HUES64 (cell line): ENCODE measurements around the gene TOE1.

ENCODE experiments used
- H3K27ac ChIP-seq: 2 replicates; pipeline ENCODE4 v1.7.0; 2013; ENCODE audit warnings: low read depth, low read length, inconsistent platforms
- H3K27me3 ChIP-seq: 2 replicates; pipeline ENCODE4 v1.6.1; 2013; ENCODE audit warnings: mild to moderate bottlenecking, low read length; ENCODE audit not compliant: insufficient read depth
- H3K36me3 ChIP-seq: 2 replicates; pipeline ENCODE4 v1.6.1; 2013; ENCODE audit warnings: mild to moderate bottlenecking, low read length; ENCODE audit not compliant: insufficient read depth
- H3K4me1 ChIP-seq: 2 replicates; pipeline ENCODE4 v1.6.1; 2013; ENCODE audit warnings: mild to moderate bottlenecking, low read length, moderate library complexity; ENCODE audit not compliant: insufficient read depth
- H3K4me3 ChIP-seq: 2 replicates; pipeline ENCODE4 v1.5.1; 2013; ENCODE audit warnings: mild to moderate bottlenecking, low read length, moderate library complexity
- H3K9ac ChIP-seq: 2 replicates; pipeline ENCODE4 v1.6.1; 2013; ENCODE audit warnings: mild to moderate bottlenecking, low read depth, low read length
- H3K9me3 ChIP-seq: 2 replicates; pipeline ENCODE4 v1.6.1; 2013; ENCODE audit warnings: low read depth, low read length; ENCODE audit not compliant: insufficient read depth
- WGBS: fragments of 150-250, 120-280 bp; methylation state at CpG from one replicate; pipeline ENCODE4 v1.1.7; 2013; ENCODE audit warnings: missing lambda C conversion rate; 5-methylcytosine and 5-hydroxymethylcytosine counted together

TOE1 gene

GRCh38 chr1:45305231-45305630 is 34.7 kb upstream of the TOE1 start:
- Histone ChIP-seq H3K27ac (no peak overlapping the region; the same call in 1 of the 2 replicates), H3K36me3 (no peaks in the 10 kb centered on the region), H3K4me3 (no peak overlapping the region), H3K9me3 (no peaks in the 10 kb centered on the region), H3K27me3 (no peaks in the 10 kb centered on the region), H3K4me1 (peaks cover 37% of the 10 kb centered on the region), H3K9ac (no peak overlapping the region)
- 83% methylated on average over 10 of the region's 10 CpGs for WGBS

GRCh38 chr1:45306319-45306718 is 33.7 kb upstream of the TOE1 start:
- Histone ChIP-seq H3K9me3 (no peaks in the 10 kb centered on the region), H3K4me3 (no peak overlapping the region), H3K27ac (peak overlapping the region; percentile 21; the same call in 1 of the 2 replicates), H3K9ac (peak overlapping the region; percentile 21; the same call in 1 of the 2 replicates), H3K4me1 (peaks cover 37% of the 10 kb centered on the region), H3K27me3 (no peaks in the 10 kb centered on the region), H3K36me3 (no peaks in the 10 kb centered on the region)
- 32% methylated on average over 8 of the region's 8 CpGs for WGBS

GRCh38 chr1:45306905-45307304 is 33.1 kb upstream of the TOE1 start:
- Histone ChIP-seq H3K4me3 (peak overlapping the region; percentile 16; the same call in 1 of the 2 replicates), H3K27ac (peak overlapping the region; percentile 21; the same call in 1 of the 2 replicates), H3K36me3 (no peaks in the 10 kb centered on the region), H3K9ac (no peak overlapping the region), H3K9me3 (no peaks in the 10 kb centered on the region), H3K4me1 (peaks cover 37% of the 10 kb centered on the region), H3K27me3 (no peaks in the 10 kb centered on the region)
- no CpG with 5 or more reads among the region's 3 CpGs for WGBS

GRCh38 chr1:45314266-45314665 is 25.7 kb upstream of the TOE1 start:
- peaks cover 6% of the 10 kb centered on the region; the same call in 1 of the 2 replicates for H3K4me1 ChIP-seq
- no CpG with 5 or more reads among the region's 3 CpGs for WGBS
- H3K27me3 ChIP-seq = no peaks in the 10 kb centered on the region
- H3K9me3 ChIP-seq = no peaks in the 10 kb centered on the region
- H3K4me3 ChIP-seq = no peak overlapping the region
- H3K36me3 ChIP-seq = no peaks in the 10 kb centered on the region
- no peak overlapping the region for H3K27ac ChIP-seq
- H3K9ac ChIP-seq = no peak overlapping the region

GRCh38 chr1:45317166-45317565 is 22.8 kb upstream of the TOE1 start:
- H3K4me1 ChIP-seq = peaks cover 22% of the 10 kb centered on the region
- 56% methylated on average over 4 of the region's 4 CpGs for WGBS
- no peak overlapping the region for H3K4me3 ChIP-seq
- H3K27me3 ChIP-seq = no peaks in the 10 kb centered on the region
- H3K9me3 ChIP-seq = no peaks in the 10 kb centered on the region
- no peaks in the 10 kb centered on the region for H3K36me3 ChIP-seq
- no peak overlapping the region for H3K27ac ChIP-seq
- H3K9ac ChIP-seq = no peak overlapping the region

- no peak overlapping the region for H3K9ac ChIP-seq
- no peak overlapping the region for H3K4me3 ChIP-seq
- no peaks in the 10 kb centered on the region for H3K27me3 ChIP-seq
- peaks cover 28% of the 10 kb centered on the region for H3K4me1 ChIP-seq
- WGBS = 83% methylated on average over 4 of the region's 4 CpGs
- no peak overlapping the region for H3K27ac ChIP-seq
- H3K36me3 ChIP-seq = no peaks in the 10 kb centered on the region
- no peaks in the 10 kb centered on the region for H3K9me3 ChIP-seq
These were observed 20.2 kb upstream of the TOE1 start for GRCh38 chr1:45319761-45320160.

GRCh38 chr1:45321444-45321843 is 18.5 kb upstream of the TOE1 start:
- Histone ChIP-seq H3K4me1 (peaks cover 28% of the 10 kb centered on the region), H3K27me3 (no peaks in the 10 kb centered on the region), H3K27ac (peak overlapping the region; percentile 85), H3K9ac (peak overlapping the region; percentile 63), H3K9me3 (no peaks in the 10 kb centered on the region), H3K36me3 (no peaks in the 10 kb centered on the region), H3K4me3 (no peak overlapping the region)
- WGBS = 44% methylated on average over 5 of the region's 5 CpGs

- H3K27me3 ChIP-seq = no peaks in the 10 kb centered on the region
- peaks cover 26% of the 10 kb centered on the region for H3K4me1 ChIP-seq
- H3K27ac ChIP-seq = 0 out of 2 replicates have a peak overlapping the region, but pooled peaks have one; percentile 52
- no peaks in the 10 kb centered on the region for H3K36me3 ChIP-seq
- H3K9me3 ChIP-seq = no peaks in the 10 kb centered on the region
- no peak overlapping the region for H3K9ac ChIP-seq
- no peak overlapping the region for H3K4me3 ChIP-seq
- WGBS = 86% methylated on average over 10 of the region's 10 CpGs
These were observed 17.4 kb upstream of the TOE1 start for GRCh38 chr1:45322486-45323040.

- Histone ChIP-seq H3K4me3 (peak overlapping the region; percentile 35; the same call in 1 of the 2 replicates), H3K4me1 (peaks cover 36% of the 10 kb centered on the region), H3K27ac (no peak overlapping the region), H3K27me3 (no peaks in the 10 kb centered on the region), H3K36me3 (peaks cover 8% of the 10 kb centered on the region), H3K9me3 (no peaks in the 10 kb centered on the region), H3K9ac (peak overlapping the region; percentile 25)
- WGBS = 93% methylated on average over 5 of the region's 6 CpGs
These were observed 14.0 kb upstream of the TOE1 start for GRCh38 chr1:45325851-45326506.

GRCh38 chr1:45326627-45327623 is 13.0 kb upstream of the TOE1 start, which contains the start of gene HPDL:
HPDL (plus strand) TSS chr1:45326895; CDS start chr1:45327149, 254 bp downstream.
- Histone ChIP-seq H3K4me1 (peaks cover 27% of the 10 kb centered on the region), H3K9me3 (no peaks in the 10 kb centered on the region), H3K27ac (peak within 1 kb of the TSS; percentile 48), H3K27me3 (no peaks in the 10 kb centered on the region), H3K36me3 (peaks cover 18% of the 10 kb centered on the region), H3K9ac (peak within 1 kb of the TSS; percentile 40), H3K4me3 (peak within 1 kb of the TSS; percentile 35)
- 85% methylated on average over 96 of the region's 96 CpGs for WGBS
